ENCODE results near the gene ZBTB20. TPM values are rescaled to one million over a fixed set of nuclear protein-coding genes. Genes with fewer than 3 reads are reported as not detected.

The ZBTB20 gene
- polyA plus RNA-seq, 1 donor from 2014 or later = 4.8 TPM

- no peaks in the 10 kb centered on the region for H3K9me2 ChIP-seq (ENCODE audit: insufficient read depth, low read length)
- H3K4me2 ChIP-seq (ENCODE audit: low read length) = no peak overlapping the region
- H3K9ac ChIP-seq (ENCODE audit: low read length) = no peak overlapping the region
- no peak overlapping the region for H2AFZ ChIP-seq (ENCODE audit: low read depth, low read length)
- no peak for TF ChIP-seq SMC3 (conservative IDR thresholded peaks at IDR 0.05; ENCODE audit: poor library complexity)
- no peak for TF ChIP-seq RAD21 (conservative IDR thresholded peaks at IDR 0.05)
- no peak for TF ChIP-seq REST (IDR thresholded peaks at IDR 0.05; ENCODE audit: borderline replicate concordance)
- TF ChIP-seq, protein P1, sequence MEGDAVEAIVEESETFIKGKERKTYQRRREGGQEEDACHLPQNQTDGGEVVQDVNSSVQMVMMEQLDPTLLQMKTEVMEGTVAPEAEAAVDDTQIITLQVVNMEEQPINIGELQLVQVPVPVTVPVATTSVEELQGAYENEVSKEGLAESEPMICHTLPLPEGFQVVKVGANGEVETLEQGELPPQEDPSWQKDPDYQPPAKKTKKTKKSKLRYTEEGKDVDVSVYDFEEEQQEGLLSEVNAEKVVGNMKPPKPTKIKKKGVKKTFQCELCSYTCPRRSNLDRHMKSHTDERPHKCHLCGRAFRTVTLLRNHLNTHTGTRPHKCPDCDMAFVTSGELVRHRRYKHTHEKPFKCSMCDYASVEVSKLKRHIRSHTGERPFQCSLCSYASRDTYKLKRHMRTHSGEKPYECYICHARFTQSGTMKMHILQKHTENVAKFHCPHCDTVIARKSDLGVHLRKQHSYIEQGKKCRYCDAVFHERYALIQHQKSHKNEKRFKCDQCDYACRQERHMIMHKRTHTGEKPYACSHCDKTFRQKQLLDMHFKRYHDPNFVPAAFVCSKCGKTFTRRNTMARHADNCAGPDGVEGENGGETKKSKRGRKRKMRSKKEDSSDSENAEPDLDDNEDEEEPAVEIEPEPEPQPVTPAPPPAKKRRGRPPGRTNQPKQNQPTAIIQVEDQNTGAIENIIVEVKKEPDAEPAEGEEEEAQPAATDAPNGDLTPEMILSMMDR (IDR thresholded peaks at IDR 0.05; ENCODE audit: poor library complexity, severe bottlenecking) = no peak
- no peak for TF ChIP-seq EZH2 (IDR thresholded peaks at IDR 0.05; ENCODE audit: borderline replicate concordance, insufficient read depth, low read length, poor library complexity, severe bottlenecking)
- TF ChIP-seq TAF1 (IDR thresholded peaks at IDR 0.05; ENCODE audit: low read depth) = no peak
- no peaks in the 10 kb centered on the region for H3K36me3 ChIP-seq (ENCODE audit: insufficient read depth, low read length)
- H3K9me3 ChIP-seq (ENCODE audit: low read length) = no peaks in the 10 kb centered on the region
- no peak overlapping the region for H3K27ac ChIP-seq (ENCODE audit: low read length)
- H4K20me1 ChIP-seq (ENCODE audit: insufficient read depth) = no peaks in the 10 kb centered on the region
- H3F3A ChIP-seq (ENCODE audit: insufficient read depth, low read length, poor library complexity, severe bottlenecking) = no peaks in the 10 kb centered on the region
- H3K4me3 ChIP-seq (ENCODE audit: low read length) = no peak overlapping the region
- H3K79me2 ChIP-seq (replicated peaks; ENCODE audit: insufficient read depth, low read length) = peaks cover 17% of the 10 kb centered on the region
- no peaks in the 10 kb centered on the region for H3K27me3 ChIP-seq (ENCODE audit: insufficient read depth, low read depth, low read length)
These were observed 735.0 kb downstream of the ZBTB20 start for GRCh38 chr3:114411811-114412803.

- Histone ChIP-seq H3K9me2 (ENCODE audit: insufficient read depth, low read length) (no peaks in the 10 kb centered on the region), H3K79me2 (replicated peaks; ENCODE audit: insufficient read depth, low read length) (peaks cover 17% of the 10 kb centered on the region), H3K9ac (ENCODE audit: low read length) (no peak overlapping the region), H3K4me3 (ENCODE audit: low read length) (no peak overlapping the region), H3K4me2 (ENCODE audit: low read length) (no peak overlapping the region), H2AFZ (ENCODE audit: low read depth, low read length) (no peak overlapping the region), H4K20me1 (ENCODE audit: insufficient read depth) (no peaks in the 10 kb centered on the region), H3F3A (ENCODE audit: insufficient read depth, low read length, poor library complexity, severe bottlenecking) (no peaks in the 10 kb centered on the region), H3K9me3 (ENCODE audit: low read length) (no peaks in the 10 kb centered on the region), H3K27me3 (ENCODE audit: insufficient read depth, low read depth, low read length) (no peaks in the 10 kb centered on the region), H3K36me3 (ENCODE audit: insufficient read depth, low read length) (no peaks in the 10 kb centered on the region), H3K27ac (ENCODE audit: low read length) (no peak overlapping the region)
- TF ChIP-seq REST (IDR thresholded peaks at IDR 0.05; ENCODE audit: borderline replicate concordance) (no peak), EZH2 (IDR thresholded peaks at IDR 0.05; ENCODE audit: borderline replicate concordance, insufficient read depth, low read length, poor library complexity, severe bottlenecking) (no peak), MXI1 (conservative IDR thresholded peaks at IDR 0.05; ENCODE audit: poor library complexity, severe bottlenecking) (no peak), RAD21 (conservative IDR thresholded peaks at IDR 0.05) (no peak), SMC3 (conservative IDR thresholded peaks at IDR 0.05; ENCODE audit: poor library complexity) (no peak), TAF1 (IDR thresholded peaks at IDR 0.05; ENCODE audit: low read depth) (no peak), POLR2AphosphoS5 (IDR thresholded peaks at IDR 0.05) (no peak), EP300 (conservative IDR thresholded peaks at IDR 0.05; ENCODE audit: poor library complexity, severe bottlenecking) (no peak)
- TF ChIP-seq, protein P1 (IDR thresholded peaks at IDR 0.05; ENCODE audit: poor library complexity, severe bottlenecking) = no peak
These were observed 735.9 kb downstream of the ZBTB20 start for GRCh38 chr3:114411190-114411668.

Measured in neural cell (in vitro differentiated cells).